Sciatic nerve (tissue), 2 donors: ENCODE data around the gene BLM. TPM values are rescaled to one million over a fixed set of nuclear protein-coding genes. Genes with fewer than 3 reads are reported as not detected.
"Not testable (repeated sequence)": the region's sequence is repeated elsewhere in the genome, so short reads cannot be mapped to it uniquely, and the experiment has no call there.

Experiments
- ATAC-seq: fragments of 200-7000 bp; cut with Tn5 transposase; one replicate; pipeline ENCODE4 v1.9.1; 2020; ENCODE audit warnings: mild to moderate bottlenecking, moderate library complexity
- DNase-seq: peaks from one replicate; pipeline ENCODE4 v3.0.0-alpha.2; 2020; ENCODE audit warnings: low spot score
- intact Hi-C: fragments of 100-400 bp; cut with DNase I; formaldehyde crosslinking; loops from one replicate; pipeline ENCODE4 v1.14.2; 2022
- total RNA-seq: library from RNA; stranded (reverse); fragmentation: NEBNext Ultra II Directional; extraction: Animal tissue kit (Norgen Biotek cat#: 25700); gene quantifications from one replicate; pipeline ENCODE4 v1.2.1, GENCODE V29; 2021
- donor health status: DM: no; HTN: no; CAD: no.
- donor health status: DM: no; HTN: no; CAD: no.

BLM gene
- total RNA-seq, 1 donor from 2014 or later, result 0.85 TPM

DNA sequence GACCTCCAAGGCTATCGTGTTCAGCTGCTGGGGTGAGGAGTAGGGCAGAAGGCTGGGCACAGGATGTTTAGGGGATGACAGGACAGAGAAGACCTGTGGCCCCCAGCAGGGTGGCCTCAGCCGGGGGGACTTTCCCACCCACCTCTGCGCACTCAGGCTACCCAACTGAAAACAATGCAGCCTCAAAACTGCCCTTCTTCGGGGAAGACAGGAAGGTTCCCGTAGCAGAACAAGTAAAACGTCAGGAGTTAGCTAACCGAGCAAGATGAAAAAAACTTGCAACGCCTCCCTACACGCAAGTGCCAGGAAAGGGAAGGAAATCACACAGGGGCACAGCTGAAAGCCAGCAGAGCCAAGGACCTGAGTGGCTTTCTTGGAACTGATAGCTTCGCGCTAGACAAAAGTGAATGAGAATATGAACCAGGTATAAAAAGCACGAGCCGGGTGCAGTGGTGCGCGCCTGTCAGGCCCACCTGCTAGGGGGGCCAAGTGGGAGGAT, 112.8 kb downstream of the BLM start:
- ATAC-seq, result peak; percentile 73
- intact Hi-C loops, result no loop called here
- no peak for DNase-seq

GRCh38 chr15:90834626-90835025, 117.5 kb downstream of the BLM start:
- intact Hi-C loops, result loop anchor here (5.0 kb wide), 1 partner anchor 1373 kb away; no protein-coding TSS in a partner anchor
- DNase-seq (no peak), ATAC-seq (no peak)

GRCh38 chr15:90836296-90836871, 119.2 kb downstream of the BLM start:
- intact Hi-C loops, result loop anchor here (5.0 kb wide), 1 partner anchor 1371 kb away; no protein-coding TSS in a partner anchor
- DNase-seq (no peak), ATAC-seq (no peak)

DNA sequence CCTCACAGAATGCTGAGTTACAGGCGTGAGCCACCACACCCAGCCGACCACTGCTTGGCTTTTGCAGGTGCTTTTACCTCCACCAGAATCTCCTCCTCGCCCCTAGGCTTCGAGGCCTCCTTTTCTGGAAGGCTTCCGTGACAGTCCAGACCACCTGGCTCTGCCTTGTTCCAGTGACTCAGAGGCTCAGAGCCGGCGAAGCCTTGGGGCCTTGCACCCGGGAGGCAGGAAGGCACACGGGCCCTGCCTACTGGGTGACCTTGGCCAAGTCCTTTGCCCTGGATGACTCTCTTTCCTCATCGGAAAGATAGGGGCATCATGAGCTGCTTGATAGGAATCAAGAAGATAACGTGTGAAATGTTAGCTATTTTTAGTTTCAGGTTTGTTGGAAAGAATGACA, 119.9 kb downstream of the BLM start:
- intact Hi-C loops, result loop anchor here (5.0 kb wide), 1 partner anchor 1370 kb away; no protein-coding TSS in a partner anchor
- ATAC-seq (no peak), DNase-seq (no peak)

DNA sequence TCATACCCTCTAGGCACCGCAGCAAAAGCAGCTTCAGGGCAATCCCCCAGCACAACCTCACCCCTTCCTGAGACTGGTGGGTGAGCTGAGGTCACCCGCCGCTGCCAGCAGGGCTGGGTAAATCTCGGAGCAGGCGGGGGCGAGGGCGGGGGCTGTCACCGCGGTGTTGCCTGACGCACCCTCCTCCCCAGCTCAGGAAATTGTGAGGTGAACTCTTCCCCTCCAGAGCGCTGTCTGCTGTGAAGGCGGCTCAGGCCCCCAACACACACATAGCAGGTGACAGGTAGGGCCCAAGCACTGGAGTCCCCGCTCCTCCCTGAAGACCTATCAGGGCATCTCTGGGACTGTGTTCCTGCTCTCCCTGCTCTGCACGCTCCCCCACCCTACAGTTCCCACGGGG, 121.0 kb downstream of the BLM start:
- intact Hi-C loops, result loop anchor here (5.0 kb wide), 1 partner anchor 1369 kb away; no protein-coding TSS in a partner anchor
- ATAC-seq (peak; percentile 8), DNase-seq (no peak)

- DNase-seq (no peak), ATAC-seq (no peak)
- intact Hi-C loops, result loop anchor here (5.0 kb wide), 1 partner anchor 1369 kb away; no protein-coding TSS in a partner anchor
Observed at GRCh38 chr15:90838544-90838943, 121.4 kb downstream of the BLM start.

DNA sequence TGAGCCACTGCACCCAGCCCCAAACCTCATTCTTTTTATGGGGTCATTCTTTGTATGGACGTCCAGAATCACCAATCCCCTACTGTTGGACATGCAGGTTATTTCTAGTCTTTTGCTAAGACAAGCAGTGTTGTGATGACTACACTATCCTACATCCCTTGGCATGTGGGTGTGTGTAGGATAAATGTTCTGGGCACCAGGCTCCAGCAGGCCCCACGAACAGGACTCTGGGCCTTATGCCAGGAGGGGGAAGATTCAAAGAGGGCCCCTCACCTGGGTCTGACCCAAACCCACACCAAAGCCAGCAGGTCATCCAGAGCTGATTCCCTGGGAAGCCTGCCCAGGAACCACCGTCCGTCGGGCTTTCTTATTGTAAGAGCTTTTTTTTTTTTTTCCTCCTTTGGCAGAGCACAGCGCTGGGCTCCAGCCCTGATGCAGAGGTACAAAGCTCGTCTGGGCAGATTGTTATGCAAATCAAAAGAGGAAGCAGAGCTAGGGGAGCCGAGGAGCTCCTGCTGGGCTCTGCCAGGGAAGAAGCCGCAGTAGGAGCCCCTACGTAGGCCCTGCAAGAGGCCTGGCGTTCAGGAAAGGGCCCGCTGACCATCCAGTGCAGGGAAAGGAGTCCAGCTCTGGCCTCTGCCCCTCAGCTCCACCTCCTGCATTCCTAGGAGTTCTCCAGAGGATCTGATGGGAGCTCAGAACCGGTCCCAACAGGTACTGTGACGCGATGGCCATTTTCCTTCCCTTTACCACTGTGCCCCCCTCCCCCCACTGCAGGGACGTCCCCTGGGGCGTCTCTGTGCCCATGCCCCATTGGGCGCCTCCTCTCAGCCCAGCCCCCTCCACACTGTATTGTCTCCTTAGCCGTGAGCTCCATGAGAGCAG, 122.3 kb downstream of the BLM start:
- ATAC-seq (peak; percentile 69), DNase-seq (no peak)
- intact Hi-C loops, result loop anchor here (5.0 kb wide), 1 partner anchor 1368 kb away; no protein-coding TSS in a partner anchor

GRCh38 chr15:90840157-90840855, 123.2 kb downstream of the BLM start:
- no peak for DNase-seq
- ATAC-seq, result no peak
- intact Hi-C loops, result no loop called here

- intact Hi-C loops, result no loop called here
- ATAC-seq (no peak), DNase-seq (no peak)
Observed at GRCh38 chr15:90840954-90841353, 123.8 kb downstream of the BLM start.

- ATAC-seq (no peak), DNase-seq (no peak)
- intact Hi-C loops, result no loop called here
Observed at GRCh38 chr15:90844696-90845095, 127.5 kb downstream of the BLM start.

DNA sequence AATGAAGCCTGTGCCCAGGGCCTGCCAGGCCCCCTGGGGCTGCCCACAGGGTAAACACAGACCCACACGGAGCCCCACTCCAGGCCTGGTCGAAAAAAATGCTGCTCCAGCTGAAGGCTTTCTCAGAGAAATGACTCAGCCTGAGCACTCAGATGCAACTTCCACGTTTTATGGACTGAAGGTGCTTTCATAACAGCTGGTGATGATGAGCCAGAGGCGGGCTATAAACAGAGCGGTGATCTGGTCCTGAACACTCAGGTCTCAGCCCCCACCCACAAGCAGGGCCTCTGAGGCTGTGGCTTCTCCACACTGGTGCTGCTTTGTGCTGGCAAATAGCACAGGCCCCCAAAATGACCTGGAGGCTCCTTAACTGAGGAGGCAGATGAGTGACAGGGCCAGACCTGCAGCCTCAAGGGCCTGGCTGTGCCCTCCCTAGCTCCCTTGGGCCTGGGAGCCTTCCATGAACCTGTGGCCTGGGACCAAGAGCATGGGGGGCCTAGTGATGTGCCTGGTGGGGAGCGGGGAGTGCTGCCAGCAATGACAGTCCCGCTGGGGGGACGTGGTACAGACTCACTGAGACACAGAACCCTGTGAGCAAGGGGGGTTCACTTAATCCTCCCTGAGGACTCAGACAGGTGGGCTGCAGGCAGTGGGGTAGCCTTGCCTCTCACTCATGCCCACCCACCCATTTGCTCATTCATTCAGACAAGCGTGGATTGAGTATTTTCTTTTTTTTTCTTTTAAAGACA, 128.2 kb downstream of the BLM start:
- DNase-seq, result no peak
- ATAC-seq, result peak; percentile 34
- intact Hi-C loops, result no loop called here

- ATAC-seq, DNase-seq, intact Hi-C loops: not testable (repeated sequence)
Observed at GRCh38 chr15:90849424-90849823, 132.3 kb downstream of the BLM start.

DNA sequence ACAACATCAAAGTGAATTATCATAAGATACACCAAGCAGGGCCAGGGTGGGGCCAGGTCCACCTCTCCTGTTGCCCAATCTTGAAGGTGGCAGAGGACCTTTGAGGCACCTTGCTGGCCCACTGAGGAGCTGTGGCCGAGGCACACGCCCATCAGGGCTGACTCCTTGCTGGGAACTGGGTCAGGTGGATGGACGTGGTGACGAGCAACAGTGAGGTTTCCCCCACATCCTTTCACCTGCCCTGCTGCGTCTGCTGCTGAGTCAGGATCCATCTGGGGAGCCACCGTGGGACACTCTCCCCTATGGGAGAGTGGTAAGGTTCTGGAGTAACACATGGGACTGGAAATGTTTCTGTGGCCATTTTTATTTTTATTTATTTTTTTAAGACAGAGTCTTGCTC, 134.0 kb downstream of the BLM start:
- intact Hi-C loops, result no loop called here
- ATAC-seq (no peak), DNase-seq (no peak)

DNA sequence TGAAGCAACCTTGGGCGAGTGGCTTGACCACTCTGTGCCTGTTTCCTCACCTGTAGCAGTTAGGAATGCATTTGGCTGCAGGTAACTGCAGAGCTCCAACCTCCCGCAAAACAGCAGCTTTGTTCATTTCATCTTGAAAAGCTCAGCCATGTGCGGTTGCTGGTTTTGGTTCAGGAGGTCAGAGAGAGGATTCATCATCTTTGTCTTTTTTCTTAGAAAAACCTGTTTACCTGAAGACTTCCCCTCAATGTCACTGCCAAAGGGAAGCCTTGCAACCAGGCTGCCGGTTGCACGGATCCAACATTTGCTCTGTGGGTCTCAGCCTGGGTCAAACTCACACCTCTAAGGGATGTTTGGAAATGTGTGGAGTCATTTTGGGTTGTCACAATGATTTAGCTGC, 134.8 kb downstream of the BLM start:
- no peak for ATAC-seq
- DNase-seq, result no peak
- intact Hi-C loops, result no loop called here

DNA sequence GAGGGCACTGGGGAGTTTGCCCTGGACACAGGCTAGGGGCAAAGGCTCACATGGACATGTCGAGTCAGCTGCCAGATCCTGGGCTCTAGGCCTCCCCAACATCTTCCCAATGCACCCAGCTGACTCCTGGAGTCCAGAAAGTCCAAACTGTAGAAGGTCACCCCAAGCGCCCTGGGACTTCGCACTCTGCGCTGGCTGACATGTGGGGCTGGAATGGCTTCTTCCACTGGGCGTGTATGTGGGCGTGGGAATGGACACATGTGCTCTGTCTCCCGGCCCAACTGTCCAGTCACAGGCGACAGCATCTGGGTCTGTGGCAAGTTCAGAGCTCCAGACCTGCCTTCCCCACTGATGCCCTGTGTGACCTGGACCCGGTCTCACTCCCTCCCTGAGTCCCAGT, 138.0 kb downstream of the BLM start:
- DNase-seq, result no peak
- intact Hi-C loops, result no loop called here
- ATAC-seq, result no peak

- intact Hi-C loops, result no loop called here
- ATAC-seq, result no peak
- DNase-seq, result no peak
Observed at GRCh38 chr15:90857337-90857736, 140.2 kb downstream of the BLM start.

DNA sequence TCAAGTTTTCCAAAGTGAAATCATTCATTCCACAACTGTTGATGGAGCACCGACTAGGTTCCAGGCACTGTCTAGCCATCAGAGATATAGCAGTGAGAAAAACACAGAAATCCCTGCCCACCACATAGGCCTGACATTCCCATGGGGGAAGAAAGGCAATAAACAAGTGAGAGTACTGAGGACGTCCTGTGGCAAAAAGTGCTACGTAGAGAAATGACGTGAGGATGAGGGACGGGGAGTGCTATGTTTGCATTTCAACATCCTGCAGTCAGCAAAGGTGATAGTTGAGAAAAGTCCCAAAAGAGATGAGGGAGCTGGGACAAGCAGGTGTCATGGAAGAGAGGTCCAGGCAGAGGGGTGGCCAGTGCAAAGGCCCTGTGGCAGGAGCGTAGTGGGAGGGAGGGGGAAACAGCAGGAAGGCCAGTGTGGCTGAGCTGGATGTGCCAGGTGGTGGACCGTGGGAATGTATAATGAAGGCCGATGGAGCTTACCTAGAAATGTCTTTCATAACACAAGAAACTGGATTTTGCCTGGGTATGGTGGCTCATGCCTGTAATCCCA, 140.8 kb downstream of the BLM start:
- ATAC-seq (no peak), DNase-seq (no peak)
- intact Hi-C loops, result no loop called here
